ENCODE data around the gene MYO3A.

- TF ChIP-seq, protein P1, sequence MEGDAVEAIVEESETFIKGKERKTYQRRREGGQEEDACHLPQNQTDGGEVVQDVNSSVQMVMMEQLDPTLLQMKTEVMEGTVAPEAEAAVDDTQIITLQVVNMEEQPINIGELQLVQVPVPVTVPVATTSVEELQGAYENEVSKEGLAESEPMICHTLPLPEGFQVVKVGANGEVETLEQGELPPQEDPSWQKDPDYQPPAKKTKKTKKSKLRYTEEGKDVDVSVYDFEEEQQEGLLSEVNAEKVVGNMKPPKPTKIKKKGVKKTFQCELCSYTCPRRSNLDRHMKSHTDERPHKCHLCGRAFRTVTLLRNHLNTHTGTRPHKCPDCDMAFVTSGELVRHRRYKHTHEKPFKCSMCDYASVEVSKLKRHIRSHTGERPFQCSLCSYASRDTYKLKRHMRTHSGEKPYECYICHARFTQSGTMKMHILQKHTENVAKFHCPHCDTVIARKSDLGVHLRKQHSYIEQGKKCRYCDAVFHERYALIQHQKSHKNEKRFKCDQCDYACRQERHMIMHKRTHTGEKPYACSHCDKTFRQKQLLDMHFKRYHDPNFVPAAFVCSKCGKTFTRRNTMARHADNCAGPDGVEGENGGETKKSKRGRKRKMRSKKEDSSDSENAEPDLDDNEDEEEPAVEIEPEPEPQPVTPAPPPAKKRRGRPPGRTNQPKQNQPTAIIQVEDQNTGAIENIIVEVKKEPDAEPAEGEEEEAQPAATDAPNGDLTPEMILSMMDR (IDR thresholded peaks at IDR 0.05; ENCODE audit: insufficient read depth, low read depth, low read length) = no peak
- TF ChIP-seq EZH2 (IDR thresholded peaks at IDR 0.05; ENCODE audit: insufficient read depth, low read length) = no peak
Observed at GRCh38 chr10:26112532-26112931, 178.5 kb downstream of the MYO3A start.
